Ishikawa (cell line): ENCODE measurements around the gene ZNF460.

Experiments used
- CEBPB ChIP-seq: IDR thresholded peaks from 2 replicates; pipeline ENCODE4 v1.6.1; 2012
- CREB1 ChIP-seq: IDR thresholded peaks from 2 replicates; pipeline ENCODE4 v1.6.1; 2012; ENCODE audit warnings: low read depth
- EGR1 ChIP-seq: IDR thresholded peaks from 2 replicates; pipeline ENCODE4 v1.6.1; 2012
- EP300 ChIP-seq: IDR thresholded peaks from 2 replicates; pipeline ENCODE4 v1.6.1; 2012; ENCODE audit warnings: borderline replicate concordance
- FOXM1 ChIP-seq: IDR thresholded peaks from 2 replicates; pipeline ENCODE4 v1.6.1; 2012; ENCODE audit warnings: low read depth, borderline replicate concordance
- NFIC ChIP-seq: IDR thresholded peaks from 2 replicates; pipeline ENCODE4 v1.6.1; 2012
- RAD21 ChIP-seq: IDR thresholded peaks from 2 replicates; pipeline ENCODE4 v1.6.1; 2012; ENCODE audit warnings: low read depth
- TAF1 ChIP-seq: IDR thresholded peaks from 2 replicates; pipeline ENCODE4 v1.6.1; 2012; ENCODE audit warnings: low read depth, mild to moderate bottlenecking
- TCF12 ChIP-seq: IDR thresholded peaks from 2 replicates; pipeline ENCODE4 v1.6.1; 2012; ENCODE audit warnings: low read depth
- TEAD4 ChIP-seq: IDR thresholded peaks from 2 replicates; pipeline ENCODE4 v1.6.1; 2012
- YY1 ChIP-seq: IDR thresholded peaks from 2 replicates; pipeline ENCODE4 v1.6.1; 2012; ENCODE audit warnings: low read depth
- ZBTB7A ChIP-seq: IDR thresholded peaks from 2 replicates; pipeline ENCODE4 v1.6.1; 2012; ENCODE audit warnings: low read depth
- TF ChIP-seq, protein P1 (sequence below): IDR thresholded peaks from 2 replicates; pipeline ENCODE4 v1.6.1; 2012; ENCODE audit warnings: low read depth, mild to moderate bottlenecking
- TF ChIP-seq, protein P2 (sequence below): IDR thresholded peaks from 2 replicates; pipeline ENCODE4 v1.6.1; 2012
- TF ChIP-seq, protein P3 (sequence below): IDR thresholded peaks from 2 replicates; pipeline ENCODE4 v1.6.1; 2012

ZNF460 gene

DNA sequence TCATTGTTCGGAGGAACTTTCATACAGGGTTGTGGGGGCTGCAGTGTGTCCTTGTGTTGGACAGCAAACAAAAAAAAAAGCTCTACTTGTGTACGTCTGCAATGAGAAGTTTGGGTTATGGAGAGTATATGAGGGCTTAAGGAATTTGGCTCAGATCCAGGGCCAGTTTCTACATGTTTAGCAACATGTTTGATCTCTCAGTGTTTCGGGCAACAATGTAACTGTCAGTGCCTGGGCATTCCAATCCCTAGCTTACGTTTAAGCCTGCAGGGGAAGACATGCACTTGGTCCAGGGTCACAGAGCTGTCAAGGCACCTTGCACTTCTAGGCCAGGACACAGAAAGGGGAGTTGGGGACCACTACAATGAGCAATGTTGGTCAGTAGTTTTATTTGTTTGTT, 53.9 kb downstream of the ZNF460 start:
- TF ChIP-seq ZBTB7A (no peak), RAD21 (no peak), FOXM1 (no peak), CEBPB (no peak), TEAD4 (no peak), NFIC (no peak), YY1 (no peak), TAF1 (no peak), TCF12 (no peak), CREB1 (no peak), EP300 (no peak), EGR1 (no peak)
- TF ChIP-seq, protein P1, sequence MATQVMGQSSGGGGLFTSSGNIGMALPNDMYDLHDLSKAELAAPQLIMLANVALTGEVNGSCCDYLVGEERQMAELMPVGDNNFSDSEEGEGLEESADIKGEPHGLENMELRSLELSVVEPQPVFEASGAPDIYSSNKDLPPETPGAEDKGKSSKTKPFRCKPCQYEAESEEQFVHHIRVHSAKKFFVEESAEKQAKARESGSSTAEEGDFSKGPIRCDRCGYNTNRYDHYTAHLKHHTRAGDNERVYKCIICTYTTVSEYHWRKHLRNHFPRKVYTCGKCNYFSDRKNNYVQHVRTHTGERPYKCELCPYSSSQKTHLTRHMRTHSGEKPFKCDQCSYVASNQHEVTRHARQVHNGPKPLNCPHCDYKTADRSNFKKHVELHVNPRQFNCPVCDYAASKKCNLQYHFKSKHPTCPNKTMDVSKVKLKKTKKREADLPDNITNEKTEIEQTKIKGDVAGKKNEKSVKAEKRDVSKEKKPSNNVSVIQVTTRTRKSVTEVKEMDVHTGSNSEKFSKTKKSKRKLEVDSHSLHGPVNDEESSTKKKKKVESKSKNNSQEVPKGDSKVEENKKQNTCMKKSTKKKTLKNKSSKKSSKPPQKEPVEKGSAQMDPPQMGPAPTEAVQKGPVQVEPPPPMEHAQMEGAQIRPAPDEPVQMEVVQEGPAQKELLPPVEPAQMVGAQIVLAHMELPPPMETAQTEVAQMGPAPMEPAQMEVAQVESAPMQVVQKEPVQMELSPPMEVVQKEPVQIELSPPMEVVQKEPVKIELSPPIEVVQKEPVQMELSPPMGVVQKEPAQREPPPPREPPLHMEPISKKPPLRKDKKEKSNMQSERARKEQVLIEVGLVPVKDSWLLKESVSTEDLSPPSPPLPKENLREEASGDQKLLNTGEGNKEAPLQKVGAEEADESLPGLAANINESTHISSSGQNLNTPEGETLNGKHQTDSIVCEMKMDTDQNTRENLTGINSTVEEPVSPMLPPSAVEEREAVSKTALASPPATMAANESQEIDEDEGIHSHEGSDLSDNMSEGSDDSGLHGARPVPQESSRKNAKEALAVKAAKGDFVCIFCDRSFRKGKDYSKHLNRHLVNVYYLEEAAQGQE = no peak
- TF ChIP-seq, protein P2, sequence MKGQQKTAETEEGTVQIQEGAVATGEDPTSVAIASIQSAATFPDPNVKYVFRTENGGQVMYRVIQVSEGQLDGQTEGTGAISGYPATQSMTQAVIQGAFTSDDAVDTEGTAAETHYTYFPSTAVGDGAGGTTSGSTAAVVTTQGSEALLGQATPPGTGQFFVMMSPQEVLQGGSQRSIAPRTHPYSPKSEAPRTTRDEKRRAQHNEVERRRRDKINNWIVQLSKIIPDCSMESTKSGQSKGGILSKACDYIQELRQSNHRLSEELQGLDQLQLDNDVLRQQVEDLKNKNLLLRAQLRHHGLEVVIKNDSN = no peak
- TF ChIP-seq, protein P3, sequence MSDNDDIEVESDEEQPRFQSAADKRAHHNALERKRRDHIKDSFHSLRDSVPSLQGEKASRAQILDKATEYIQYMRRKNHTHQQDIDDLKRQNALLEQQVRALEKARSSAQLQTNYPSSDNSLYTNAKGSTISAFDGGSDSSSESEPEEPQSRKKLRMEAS = no peak

DNA sequence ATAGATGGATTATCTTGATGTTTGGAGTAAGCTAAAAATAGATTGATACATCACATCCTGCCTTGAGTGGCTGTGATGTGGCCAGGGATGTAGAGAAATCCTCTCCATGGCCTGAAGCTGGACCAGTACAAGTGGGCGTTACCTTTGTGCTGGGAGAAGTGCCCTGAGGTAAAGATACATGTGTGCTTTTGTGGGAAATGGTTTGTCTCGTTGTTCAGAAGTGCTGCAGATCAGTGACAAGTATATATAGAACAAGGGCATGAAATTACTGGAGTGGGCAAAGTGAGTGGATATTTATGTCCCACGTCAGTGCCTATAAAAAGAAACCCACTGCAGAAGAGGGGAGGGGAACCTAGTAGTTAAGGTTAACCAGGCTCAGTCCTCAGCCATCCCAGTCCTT, 58.6 kb downstream of the ZNF460 start:
- TF ChIP-seq, protein P2 = no peak
- no peak for TF ChIP-seq FOXM1
- no peak for TF ChIP-seq TEAD4
- TF ChIP-seq, protein P1 = no peak
- TF ChIP-seq NFIC = no peak
- TF ChIP-seq EGR1 = no peak
- TF ChIP-seq EP300 = no peak
- no peak for TF ChIP-seq CREB1
- TF ChIP-seq ZBTB7A = no peak
- TF ChIP-seq, protein P3 = no peak
- no peak for TF ChIP-seq RAD21
- no peak for TF ChIP-seq CEBPB
- TF ChIP-seq TAF1 = no peak
- no peak for TF ChIP-seq TCF12
- TF ChIP-seq YY1 = no peak

DNA sequence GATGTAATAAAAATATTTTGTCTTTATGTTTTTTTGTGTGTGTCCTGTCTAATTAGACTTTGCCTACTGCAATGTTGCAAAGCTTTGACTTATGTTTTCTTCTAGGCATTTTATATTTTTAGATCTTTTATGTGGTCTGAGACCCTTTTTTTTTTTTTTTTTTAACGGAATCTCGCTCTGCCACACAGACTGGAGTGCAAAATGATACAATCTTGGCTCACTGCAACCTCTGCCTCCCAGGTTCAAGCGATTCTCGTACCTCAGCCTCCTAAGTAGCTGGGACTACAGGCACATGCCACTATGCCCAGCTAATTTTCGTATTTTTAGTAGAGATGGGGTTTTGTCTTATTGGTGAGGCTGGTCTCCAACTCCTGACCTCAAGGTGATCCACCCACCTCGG, 62.3 kb downstream of the ZNF460 start:
- TF ChIP-seq YY1 = no peak
- TF ChIP-seq, protein P3 = no peak
- TF ChIP-seq EGR1 = no peak
- TF ChIP-seq, protein P1 = no peak
- TF ChIP-seq RAD21 = no peak
- TF ChIP-seq TCF12 = no peak
- TF ChIP-seq TEAD4 = no peak
- no peak for TF ChIP-seq CEBPB
- TF ChIP-seq CREB1 = no peak
- TF ChIP-seq TAF1 = no peak
- TF ChIP-seq EP300 = no peak
- no peak for TF ChIP-seq FOXM1
- TF ChIP-seq, protein P2 = no peak
- TF ChIP-seq NFIC = no peak
- TF ChIP-seq ZBTB7A = no peak
